ENCODE data around the gene VIPR2.

Gene VIPR2

GRCh38 chr7:159040912-159041711 lies 103.6 kb downstream of the VIPR2 start:
- DNase-seq (ENCODE audit: low read depth) = no peak

GRCh38 chr7:159040146-159040545 lies 104.5 kb downstream of the VIPR2 start:
- DNase-seq (ENCODE audit: low read depth) = no peak

- DNase-seq (ENCODE audit: low read depth) = no peak
Measured at GRCh38 chr7:159039716-159040115, 105.0 kb downstream of the VIPR2 start.

GRCh38 chr7:159038066-159038465 lies 106.6 kb downstream of the VIPR2 start:
- DNase-seq (ENCODE audit: low read depth) = no peak

- no peak for DNase-seq (ENCODE audit: low read depth)
Measured at GRCh38 chr7:159036916-159037605, 107.6 kb downstream of the VIPR2 start.

- DNase-seq (ENCODE audit: low read depth) = no peak
Measured at GRCh38 chr7:159035571-159036073, 109.0 kb downstream of the VIPR2 start.

GRCh38 chr7:159034988-159035387 lies 109.7 kb downstream of the VIPR2 start:
- DNase-seq (ENCODE audit: low read depth) = no peak

GRCh38 chr7:159034394-159034793 lies 110.3 kb downstream of the VIPR2 start:
- DNase-seq (ENCODE audit: low read depth) = no peak

- no peak for DNase-seq (ENCODE audit: low read depth)
Measured at GRCh38 chr7:159033956-159034355, 110.7 kb downstream of the VIPR2 start.

GRCh38 chr7:159033473-159033825 lies 111.2 kb downstream of the VIPR2 start:
- DNase-seq (ENCODE audit: low read depth) = no peak

- no peak for DNase-seq (ENCODE audit: low read depth)
Measured at GRCh38 chr7:159032753-159033472, 111.8 kb downstream of the VIPR2 start.

- DNase-seq (ENCODE audit: low read depth) = no peak
Measured at GRCh38 chr7:159032322-159032721, 112.3 kb downstream of the VIPR2 start.

GRCh38 chr7:159031750-159032149 lies 112.9 kb downstream of the VIPR2 start:
- DNase-seq (ENCODE audit: low read depth) = no peak

- no peak for DNase-seq (ENCODE audit: low read depth)
Measured at GRCh38 chr7:159031135-159031701, 113.4 kb downstream of the VIPR2 start.

GRCh38 chr7:159030490-159031134 lies 114.1 kb downstream of the VIPR2 start:
- DNase-seq (ENCODE audit: low read depth) = peak; percentile 21

- DNase-seq (ENCODE audit: low read depth) = no peak
Measured at GRCh38 chr7:159028508-159029401, 115.9 kb downstream of the VIPR2 start.

- no peak for DNase-seq (ENCODE audit: low read depth)
Measured at GRCh38 chr7:159027789-159028507, 116.7 kb downstream of the VIPR2 start.

- no peak for DNase-seq (ENCODE audit: low read depth)
Measured at GRCh38 chr7:159027056-159027788, 117.4 kb downstream of the VIPR2 start.

- no peak for DNase-seq (ENCODE audit: low read depth)
Measured at GRCh38 chr7:159026271-159027055, 118.2 kb downstream of the VIPR2 start.
